ENCODE measurements around the gene ZNF830. TPM values are rescaled to one million over a fixed set of nuclear protein-coding genes. Genes with fewer than 3 reads are reported as not detected.
"Not testable (repeated sequence)": the region's sequence is repeated elsewhere in the genome, so short reads cannot be mapped to it uniquely, and the experiment has no call there.

Gene ZNF830
- total RNA-seq, 2 donors from 2014 or later, result 5.9 to 6.5 TPM

DNA sequence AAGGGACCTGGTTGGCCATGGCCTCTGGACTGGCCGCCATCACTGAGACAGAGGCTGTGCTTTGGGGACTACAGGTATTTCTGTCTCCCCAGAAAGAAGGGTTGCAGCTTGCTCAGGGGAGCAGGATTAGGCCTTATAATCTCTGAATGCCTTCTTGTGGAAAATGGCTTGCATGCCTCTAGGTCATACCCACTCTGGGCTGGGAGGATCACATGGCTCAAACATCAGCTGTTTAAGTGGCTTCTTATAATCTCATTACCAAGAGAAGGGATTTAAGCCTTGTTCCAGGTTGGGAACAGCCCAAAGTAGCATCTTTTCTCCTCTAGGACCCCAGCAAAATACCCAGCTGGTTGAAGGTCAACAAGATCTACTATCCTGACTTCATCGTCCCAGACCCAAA is 38.1 kb downstream of the ZNF830 start:
- Histone ChIP-seq H3K27me3 (no peaks in the 10 kb centered on the region), H3K4me3 (no peak overlapping the region), H3K27ac (no peak overlapping the region), H3K4me1 (peaks cover 16% of the 10 kb centered on the region), H3K36me3 (replicated peaks in 1 of 2; ENCODE audit: insufficient read depth in 1 of 2, low read depth in 2 of 2) (peaks cover 0 to 7% of the 10 kb centered on the region in 2 donors), H3K9me3 (no peaks in the 10 kb centered on the region)
- no peak for TF ChIP-seq CTCF (IDR thresholded peaks at IDR 0.05)
- intact Hi-C loops (cut with DNase I), result no loop called here
- DNase-seq (no peak), ATAC-seq (no peak)
- 80% methylated on average over 2 of the region's 2 CpGs for WGBS, 2 donors

DNA sequence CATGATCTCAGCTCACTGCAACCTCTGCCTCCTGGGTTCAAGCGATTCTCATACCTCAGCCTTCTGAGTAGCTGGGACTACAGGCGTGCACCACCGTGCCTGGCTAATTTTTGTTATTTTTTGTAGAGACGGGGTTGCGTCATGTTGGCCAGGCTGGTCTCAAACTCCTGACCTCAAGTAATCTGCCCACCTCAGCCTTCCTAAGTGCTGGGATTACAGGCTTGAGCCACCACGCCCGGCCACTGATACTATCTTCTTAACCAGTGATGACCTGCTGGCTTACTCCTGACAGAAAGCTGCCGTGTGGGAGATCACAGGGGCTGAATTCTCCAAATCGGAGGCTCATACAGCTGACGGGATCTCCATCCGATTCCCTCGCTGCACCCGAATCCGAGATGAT is 39.6 kb downstream of the ZNF830 start:
- H3K36me3 ChIP-seq (replicated peaks in 1 of 2; ENCODE audit: insufficient read depth in 1 of 2, low read depth in 2 of 2); ATAC-seq; intact Hi-C loops (cut with DNase I); H3K4me3 ChIP-seq; H3K9me3 ChIP-seq; H3K27me3 ChIP-seq; DNase-seq; H3K27ac ChIP-seq: not testable (repeated sequence)
- 87 to 89% methylated on average over 14 of the region's 14 CpGs for WGBS, 2 donors
- peaks cover 16% of the 10 kb centered on the region for H3K4me1 ChIP-seq

DNA sequence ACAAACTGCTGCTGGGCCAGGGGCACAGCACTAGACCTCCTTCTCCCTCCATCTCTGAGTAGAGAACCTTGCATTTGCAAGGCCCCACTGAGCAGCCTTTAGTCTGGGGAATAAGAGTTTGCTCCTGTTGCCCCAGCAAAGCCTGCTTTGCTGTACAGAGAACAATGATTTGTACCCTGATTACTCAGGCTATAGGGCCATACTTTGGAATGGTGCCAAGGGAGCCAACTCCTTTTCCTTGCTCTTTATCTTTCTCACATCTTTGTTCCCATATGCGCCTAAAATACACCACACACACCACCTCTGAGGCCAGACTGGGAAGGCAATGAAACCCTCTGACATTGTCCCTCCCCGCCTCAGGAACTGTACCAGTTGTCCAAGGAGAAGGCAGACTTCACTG is 40.2 kb downstream of the ZNF830 start:
- ATAC-seq (no peak), DNase-seq (no peak)
- TF ChIP-seq POLR2A (IDR thresholded peaks at IDR 0.05) (no peak), CTCF (IDR thresholded peaks at IDR 0.05) (no peak)
- peaks cover 15% of the 10 kb centered on the region for H3K4me1 ChIP-seq
- peaks cover 0 to 7% of the 10 kb centered on the region in 2 donors for H3K36me3 ChIP-seq (replicated peaks in 1 of 2; ENCODE audit: insufficient read depth in 1 of 2, low read depth in 2 of 2)
- 89 to 90% methylated on average over 2 of the region's 2 CpGs for WGBS, 2 donors
- no peaks in the 10 kb centered on the region for H3K9me3 ChIP-seq
- H3K27me3 ChIP-seq, result no peaks in the 10 kb centered on the region
- intact Hi-C loops (cut with DNase I), result no loop called here
- H3K4me3 ChIP-seq, result no peak overlapping the region
- no peak overlapping the region for H3K27ac ChIP-seq

DNA sequence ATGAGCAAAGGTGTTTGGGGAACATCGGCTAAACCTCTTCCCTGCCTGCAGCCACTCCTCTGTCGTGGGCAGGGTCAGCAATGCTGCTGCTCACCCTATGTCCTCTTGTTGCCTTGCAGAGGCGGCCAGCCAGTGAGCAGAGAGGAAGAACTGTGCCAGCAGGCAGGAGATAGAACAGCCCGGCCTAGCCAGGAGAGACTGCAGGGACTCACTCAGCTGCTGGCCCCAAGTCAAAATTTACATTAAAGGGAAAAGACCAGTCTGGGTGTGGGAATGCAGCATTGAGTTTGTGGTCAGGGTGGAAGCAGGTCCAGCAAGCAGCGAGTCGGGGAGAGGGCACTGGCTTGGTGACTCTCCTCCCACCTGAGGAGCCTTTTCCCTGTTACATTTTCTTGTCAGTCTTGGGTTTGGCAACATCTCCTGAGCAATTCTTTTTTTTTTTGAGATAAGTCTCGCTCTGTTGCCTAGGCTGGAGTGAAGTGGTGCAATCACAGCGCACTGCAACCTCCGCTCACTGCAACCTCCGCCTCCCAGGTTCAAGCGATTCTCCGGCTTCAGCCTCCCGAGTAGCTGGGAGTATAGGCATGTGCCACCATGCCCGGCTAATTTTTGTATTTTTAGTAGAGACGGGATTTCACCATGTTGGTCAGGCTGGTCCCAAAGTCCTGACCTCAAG is 41.7 kb downstream of the ZNF830 start:
- intact Hi-C loops (cut with DNase I), result no loop called here
- Histone ChIP-seq H3K27me3 (no peaks in the 10 kb centered on the region), H3K4me3 (no peak overlapping the region), H3K4me1 (peaks cover under 1% of the 10 kb centered on the region), H3K36me3 (replicated peaks in 1 of 2; ENCODE audit: insufficient read depth in 1 of 2, low read depth in 2 of 2) (peaks cover 0 to 13% of the 10 kb centered on the region in 2 donors), H3K9me3 (no peaks in the 10 kb centered on the region), H3K27ac (no peak overlapping the region)
- no peak for TF ChIP-seq CTCF (IDR thresholded peaks at IDR 0.05)
- 75 to 86% methylated on average over 12 to 15 of the region's 15 CpGs for WGBS, 2 donors
- no peak for DNase-seq
- no peak for ATAC-seq

DNA sequence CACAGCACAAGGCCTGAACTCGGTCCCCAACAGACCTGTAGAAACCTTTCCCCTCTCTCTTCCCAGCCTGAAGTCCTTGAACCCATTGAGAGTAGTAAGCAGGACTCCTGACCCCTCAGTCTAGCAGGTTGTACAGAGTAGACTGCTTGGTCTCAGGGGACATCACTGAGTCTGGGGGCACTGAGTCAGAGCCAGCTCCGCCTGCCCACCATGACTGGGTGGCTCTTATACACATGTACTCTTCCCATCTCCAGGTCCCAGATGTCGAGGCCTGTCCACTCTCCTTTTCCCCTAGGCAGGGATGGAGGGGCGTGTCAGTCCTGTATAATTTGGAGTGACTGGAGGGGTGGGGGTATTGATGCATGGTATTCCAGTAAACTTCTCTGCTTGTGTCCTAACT is 42.4 kb downstream of the ZNF830 start:
- Histone ChIP-seq H3K36me3 (replicated peaks in 1 of 2; ENCODE audit: insufficient read depth in 1 of 2, low read depth in 2 of 2) (peaks cover 0 to 13% of the 10 kb centered on the region in 2 donors), H3K27me3 (no peaks in the 10 kb centered on the region), H3K4me1 (no peaks in the 10 kb centered on the region), H3K9me3 (no peaks in the 10 kb centered on the region), H3K4me3 (no peak overlapping the region), H3K27ac (no peak overlapping the region)
- DNase-seq (no peak), ATAC-seq (no peak)
- no peak for TF ChIP-seq CTCF (IDR thresholded peaks at IDR 0.05)
- no peak for TF ChIP-seq POLR2A (IDR thresholded peaks at IDR 0.05)
- 84 to 94% methylated on average over 4 of the region's 4 CpGs for WGBS, 2 donors
- intact Hi-C loops (cut with DNase I), result no loop called here

All from body of pancreas (tissue), 4 donors.